ENCODE results near the gene FAM20A. TPM values are rescaled to one million over a fixed set of nuclear protein-coding genes. Genes with fewer than 3 reads are reported as not detected.

FAM20A gene
- total and polyA plus RNA-seq, 2 donors (not counting 1 experiment from before 2014, with no cell fraction given): not detected

- H3K4me3 ChIP-seq (ENCODE audit: control extremely low read depth in 1 of 5, extremely low read depth in 1 of 5, insufficient read depth in 1 of 5, low read depth in 2 of 5, low read length in 4 of 5): no peak overlapping the region
- TF ChIP-seq EZH2 (IDR thresholded peaks at IDR 0.05; ENCODE audit: borderline replicate concordance, insufficient read depth, low read depth, low read length, poor library complexity, severe bottlenecking) (no peak), CTCF (IDR thresholded peaks at IDR 0.05) (no peak)
- H3K9ac ChIP-seq (ENCODE audit: low read length): no peak overlapping the region
- H3K9me3 Mint-ChIP-seq (ENCODE audit: insufficient read depth): peaks cover 5% of the 10 kb centered on the region
- no peaks in the 10 kb centered on the region for H3K36me3 ChIP-seq (replicated peaks in 1 of 2; ENCODE audit: control extremely low read depth in 1 of 2, control insufficient read depth in 1 of 2, extremely low read depth in 1 of 2, insufficient read depth in 2 of 2, low read length in 1 of 2)
- intact Hi-C loops (cut with micrococcal nuclease): no loop called here
- H3K27me3 ChIP-seq (replicated peaks in 1 of 4; ENCODE audit: control extremely low read depth in 1 of 4, control insufficient read depth in 3 of 4, insufficient read depth in 4 of 4, low read length in 3 of 4): peaks cover 0 to 11% (median 1%) of the 10 kb centered on the region in 4 experiments
- H3K27me3 Mint-ChIP-seq: peaks cover 34% of the 10 kb centered on the region
- no peak overlapping the region for H3K4me3 Mint-ChIP-seq
- H3K4me1 Mint-ChIP-seq: no peaks in the 10 kb centered on the region
- no peaks in the 10 kb centered on the region for H4K20me1 ChIP-seq (ENCODE audit: control insufficient read depth, insufficient read depth, low read length, poor library complexity, severe bottlenecking)
- H3K27ac ChIP-seq (ENCODE audit: low read length in 2 of 2): no peak overlapping the region
- no peak overlapping the region for H3K4me2 ChIP-seq (replicated peaks; ENCODE audit: low read depth, low read length, poor library complexity, severe bottlenecking)
- WGBS (ENCODE audit: insufficient coverage): 89% methylated on average over 1 of the region's 2 CpGs
- DNase-seq: no peak
- no peak overlapping the region for H2AFZ ChIP-seq (ENCODE audit: insufficient read depth, low read depth, low read length, poor library complexity, severe bottlenecking)
- CTCF ChIA-PET: interaction anchor here (0.5 kb wide), 2 partner anchors 189 to 347 kb away, joined by 3 read pairs; no protein-coding TSS in a partner anchor
- peaks cover 0 to 5% (median 2%) of the 10 kb centered on the region in 3 donors for H3K9me3 ChIP-seq (ENCODE audit: control extremely low read depth in 1 of 3, control insufficient read depth in 2 of 3, insufficient read depth in 1 of 3, low read length in 2 of 3)
- H3K27ac Mint-ChIP-seq: no peak overlapping the region
- no peak for ATAC-seq (ENCODE audit: low read depth)
- POLR2A ChIA-PET: no interaction called here
- H3K4me1 ChIP-seq (ENCODE audit: control insufficient read depth in 2 of 2, insufficient read depth in 2 of 2, low read length in 2 of 2): no peaks in the 10 kb centered on the region
- H3K79me2 ChIP-seq (ENCODE audit: control insufficient read depth, insufficient read depth, low read length): no peaks in the 10 kb centered on the region
These were observed 39.2 kb upstream of the FAM20A start for GRCh38 chr17:68640242-68640989.

GRCh38 chr17:68634345-68634876 lies 33.2 kb upstream of the FAM20A start:
- ChIA-PET POLR2A (no interaction called here), CTCF (no interaction called here)
- no peak for DNase-seq
- H3K4me2 ChIP-seq (replicated peaks; ENCODE audit: low read depth, low read length, poor library complexity, severe bottlenecking): no peak overlapping the region
- H3K9ac ChIP-seq (ENCODE audit: low read length): no peak overlapping the region
- H3K4me3 ChIP-seq (ENCODE audit: control extremely low read depth in 1 of 5, extremely low read depth in 1 of 5, insufficient read depth in 1 of 5, low read depth in 2 of 5, low read length in 4 of 5): no peak overlapping the region
- no peak for ATAC-seq (ENCODE audit: low read depth)
- no peaks in the 10 kb centered on the region for H3K4me1 ChIP-seq (ENCODE audit: control insufficient read depth in 2 of 2, insufficient read depth in 2 of 2, low read length in 2 of 2)
- H4K20me1 ChIP-seq (ENCODE audit: control insufficient read depth, insufficient read depth, low read length, poor library complexity, severe bottlenecking): no peaks in the 10 kb centered on the region
- H3K27ac ChIP-seq (ENCODE audit: low read length in 2 of 2): no peak overlapping the region
- intact Hi-C loops (cut with micrococcal nuclease): no loop called here
- no peak overlapping the region for H2AFZ ChIP-seq (ENCODE audit: insufficient read depth, low read depth, low read length, poor library complexity, severe bottlenecking)
- Mint-ChIP-seq H3K27ac (no peak overlapping the region), H3K27me3 (peaks cover 9% of the 10 kb centered on the region), H3K9me3 (ENCODE audit: insufficient read depth) (peaks cover 5% of the 10 kb centered on the region), H3K4me3 (no peak overlapping the region), H3K4me1 (no peaks in the 10 kb centered on the region)
- WGBS (ENCODE audit: insufficient coverage): 73% methylated on average over 6 of the region's 10 CpGs
- no peaks in the 10 kb centered on the region for H3K79me2 ChIP-seq (ENCODE audit: control insufficient read depth, insufficient read depth, low read length)
- H3K36me3 ChIP-seq (replicated peaks in 1 of 2; ENCODE audit: control extremely low read depth in 1 of 2, control insufficient read depth in 1 of 2, extremely low read depth in 1 of 2, insufficient read depth in 2 of 2, low read length in 1 of 2): no peaks in the 10 kb centered on the region
- peaks cover 0 to 5% (median 2%) of the 10 kb centered on the region in 3 donors for H3K9me3 ChIP-seq (ENCODE audit: control extremely low read depth in 1 of 3, control insufficient read depth in 2 of 3, insufficient read depth in 1 of 3, low read length in 2 of 3)
- no peak for TF ChIP-seq EZH2 (IDR thresholded peaks at IDR 0.05; ENCODE audit: borderline replicate concordance, insufficient read depth, low read depth, low read length, poor library complexity, severe bottlenecking)
- TF ChIP-seq CTCF (IDR thresholded peaks at IDR 0.05): no peak
- no peaks in the 10 kb centered on the region for H3K27me3 ChIP-seq (replicated peaks in 1 of 4; ENCODE audit: control extremely low read depth in 1 of 4, control insufficient read depth in 3 of 4, insufficient read depth in 4 of 4, low read length in 3 of 4)

All from B cell (primary cell).